CD14-positive monocyte (primary cell): ENCODE measurements around the gene HCAR2. TPM values are rescaled to one million over a fixed set of nuclear protein-coding genes. Genes with fewer than 3 reads are reported as not detected.

Source experiments
- DNase-seq, 3 donors: peaks; one replicate each; pipeline ENCODE4 v3.0.0-alpha.2; 2011 to 2022
- H2AFZ ChIP-seq: 2 replicates; pipeline ENCODE4 v1.6.0; 2012; ENCODE audit warnings: mild to moderate bottlenecking, low read depth, low read length, inconsistent platforms; ENCODE audit not compliant: insufficient read depth, poor library complexity, severe bottlenecking
- H3K27ac ChIP-seq, 2 donors: 1 replicate in 1 of 2; 2 replicates in 1 of 2; pipeline ENCODE4 v1.5.1; 2012 to 2013; ENCODE audit warnings: low read length in 2 of 2, control low read depth in 1 of 2, inconsistent platforms in 1 of 2, low read depth in 1 of 2, mild to moderate bottlenecking in 1 of 2
- H3K27me3 ChIP-seq, 2 donors: one replicate each; pipeline versions ENCODE4 v1.6.0 to v1.6.1; 2011 to 2013; ENCODE audit warnings: low read length in 2 of 2; ENCODE audit not compliant: control insufficient read depth in 2 of 2, insufficient read depth in 2 of 2
- H3K36me3 ChIP-seq, 2 donors: replicated peaks in 1 of 2; 1 replicate in 1 of 2; 2 replicates in 1 of 2; pipeline versions ENCODE4 v1.5.1 to v1.6.1; 2012 to 2013; ENCODE audit warnings: low read length in 2 of 2, control low read depth in 1 of 2, inconsistent platforms in 1 of 2, mild to moderate bottlenecking in 1 of 2; ENCODE audit not compliant: insufficient read depth in 2 of 2, control insufficient read depth in 1 of 2
- H3K4me1 ChIP-seq, 2 donors: 1 replicate in 1 of 2; 2 replicates in 1 of 2; pipeline versions ENCODE4 v1.5.1 to v1.6.1; 2012 to 2013; ENCODE audit warnings: low read length in 2 of 2, control low read depth in 1 of 2, inconsistent platforms in 1 of 2, mild to moderate bottlenecking in 1 of 2, moderate library complexity in 1 of 2; ENCODE audit not compliant: insufficient read depth in 2 of 2, control insufficient read depth in 1 of 2
- H3K4me2 ChIP-seq: replicated peaks from 2 replicates; pipeline ENCODE3; 2012; ENCODE audit warnings: low read length, moderate library complexity, mild to moderate bottlenecking; ENCODE audit not compliant: poor library complexity, severe bottlenecking; ENCODE audit errors: extremely low read depth
- H3K4me3 ChIP-seq, 3 experiments: fragments of 200-600 bp in 1 of 3; sonication (generic) in 1 of 3; replicated peaks in 1 of 3; 1 replicate in 2 of 3; 2 replicates in 1 of 3; pipeline ENCODE4 v1.5.1; 2011 to 2013; ENCODE audit warnings: low read length in 3 of 3, mild to moderate bottlenecking in 3 of 3, control low read depth in 2 of 3, low read depth in 2 of 3, inconsistent platforms in 1 of 3, moderate library complexity in 1 of 3
- H3K79me2 ChIP-seq: 2 replicates; pipeline ENCODE4 v1.6.0; 2012; ENCODE audit warnings: mild to moderate bottlenecking, control low read depth, inconsistent platforms, low read length, moderate library complexity; ENCODE audit not compliant: insufficient read depth
- H3K9ac ChIP-seq: 2 replicates; pipeline ENCODE4 v1.6.0; 2017; ENCODE audit warnings: low read length, mild to moderate bottlenecking; ENCODE audit not compliant: insufficient read depth, poor library complexity, severe bottlenecking
- H3K9me3 ChIP-seq, 2 donors: replicated peaks in 1 of 2; 1 replicate in 1 of 2; 2 replicates in 1 of 2; pipeline versions ENCODE4 v1.5.1 to v1.6.1; 2012 to 2013; ENCODE audit warnings: low read length in 2 of 2, control low read depth in 1 of 2; ENCODE audit not compliant: control insufficient read depth in 1 of 2, insufficient read depth in 1 of 2
- H4K20me1 ChIP-seq: 2 replicates; pipeline ENCODE4 v1.6.0; 2012; ENCODE audit warnings: mild to moderate bottlenecking, low read length, control low read depth, moderate library complexity; ENCODE audit not compliant: insufficient read depth
- H3K27ac Mint-ChIP-seq, 7 donors: one replicate each; pipeline ENCODE4 v1.8.0; 2020; ENCODE audit warnings: mild to moderate bottlenecking in 7 of 7, mixed read lengths in 7 of 7, moderate library complexity in 6 of 7, inconsistent platforms in 2 of 7
- H3K27me3 Mint-ChIP-seq, 3 donors: one replicate each; pipeline ENCODE4 v1.8.0; 2021 to 2022; ENCODE audit warnings: low read depth in 3 of 3, mild to moderate bottlenecking in 3 of 3, mixed read lengths in 3 of 3, moderate library complexity in 3 of 3, inconsistent platforms in 1 of 3
- H3K36me3 Mint-ChIP-seq, 2 donors: one replicate each; pipeline ENCODE4 v1.8.0; 2020; ENCODE audit warnings: mixed read lengths in 2 of 2, inconsistent platforms in 1 of 2, mild to moderate bottlenecking in 1 of 2
- H3K4me1 Mint-ChIP-seq: one replicate; pipeline ENCODE4 v1.8.0; 2020; ENCODE audit warnings: mild to moderate bottlenecking, mixed read lengths
- H3K4me3 Mint-ChIP-seq, 2 donors: one replicate each; pipeline ENCODE4 v1.8.0; 2020; ENCODE audit warnings: mild to moderate bottlenecking in 2 of 2, mixed read lengths in 2 of 2, moderate library complexity in 1 of 2
- H3K9me3 Mint-ChIP-seq, 7 donors: one replicate each; pipeline ENCODE4 v1.8.0; 2020 to 2022; ENCODE audit warnings: mixed read lengths in 7 of 7, mild to moderate bottlenecking in 6 of 7, moderate library complexity in 6 of 7, inconsistent platforms in 2 of 7
- CTCF ChIP-seq: fragments of 200-600 bp; IDR thresholded peaks from one replicate; pipeline ENCODE4 v1.8.0; 2022; ENCODE audit warnings: antibody characterized with exemption, mild to moderate bottlenecking
- WGBS: methylation state at CpG from one replicate; pipeline ENCODE4 v1.1.5; 2013; ENCODE audit warnings: missing lambda C conversion rate; ENCODE audit not compliant: insufficient coverage; 5-methylcytosine and 5-hydroxymethylcytosine counted together
- intact Hi-C, 2 donors: fragments of 100-400 bp; cut with micrococcal nuclease; formaldehyde crosslinking; loops; one replicate each; pipeline versions ENCODE4 v1.15.0 to v1.15.1; 2023
- polyA plus RNA-seq, 3 donors: library from polyadenylated mRNA; depleted of rRNA in 1 of 3; unstranded in 2 of 3; stranded (reverse) in 1 of 3; fragments of 300-500 nt in 2 of 3; fragments of >200 nt in 1 of 3; fragmentation: Illumina TruSeq in 2 of 3; gene quantifications; 1 replicate in 2 of 3; 2 replicates in 1 of 3; pipeline ENCODE4 v1.2.3, GENCODE V29; 2012 to 2021

The HCAR2 gene
- polyA plus RNA-seq, 3 donors = 8.1 to 31.2 (median 13.0) TPM

- Mint-ChIP-seq H3K27ac (no peak overlapping the region), H3K9me3 (peaks cover 0 to 3% (median 0%) of the 10 kb centered on the region in 7 donors), H3K27me3 (peaks cover 2 to 8% (median 4%) of the 10 kb centered on the region in 3 donors), H3K4me1 (peaks cover 3% of the 10 kb centered on the region), H3K4me3 (peak overlapping the region in 1 of 2 donors; percentile 4), H3K36me3 (no peaks in the 10 kb centered on the region)
- Histone ChIP-seq H4K20me1 (no peaks in the 10 kb centered on the region), H3K4me2 (no peak overlapping the region), H3K9ac (no peak overlapping the region), H3K4me1 (no peaks in the 10 kb centered on the region), H3K9me3 (no peaks in the 10 kb centered on the region), H3K79me2 (no peaks in the 10 kb centered on the region), H3K4me3 (no peak overlapping the region), H3K36me3 (no peaks in the 10 kb centered on the region), H3K27ac (no peak overlapping the region), H2AFZ (no peak overlapping the region), H3K27me3 (no peaks in the 10 kb centered on the region)
- DNase-seq = no peak
- WGBS = no CpG with 5 or more reads among the region's 8 CpGs
- intact Hi-C loops = no loop called here
- no peak for TF ChIP-seq CTCF
These were observed 37.8 kb downstream of the HCAR2 start for GRCh38 chr12:122665349-122665748.

GRCh38 chr12:122661938-122662337 lies 41.2 kb downstream of the HCAR2 start:
- H3K4me1 ChIP-seq = peaks cover 9 to 11% of the 10 kb centered on the region in 2 donors
- no peak overlapping the region for H3K9ac ChIP-seq
- H4K20me1 ChIP-seq = no peaks in the 10 kb centered on the region
- H3K27ac ChIP-seq = no peak overlapping the region
- H3K4me1 Mint-ChIP-seq = peaks cover 15% of the 10 kb centered on the region
- H3K4me2 ChIP-seq = no peak overlapping the region
- no peaks in the 10 kb centered on the region for H3K36me3 Mint-ChIP-seq
- H3K79me2 ChIP-seq = no peaks in the 10 kb centered on the region
- H3K27ac Mint-ChIP-seq = no peak overlapping the region
- no peaks in the 10 kb centered on the region for H3K36me3 ChIP-seq
- no peak overlapping the region for H3K4me3 ChIP-seq
- no peak overlapping the region for H2AFZ ChIP-seq
- no peaks in the 10 kb centered on the region for H3K27me3 ChIP-seq
- intact Hi-C loops = no loop called here
- DNase-seq = no peak
- WGBS = no CpG with 5 or more reads among the region's 3 CpGs
- no peaks in the 10 kb centered on the region for H3K9me3 ChIP-seq
- no peak for TF ChIP-seq CTCF
- H3K9me3 Mint-ChIP-seq = peaks cover 0 to 3% (median 0%) of the 10 kb centered on the region in 7 donors
- H3K27me3 Mint-ChIP-seq = peaks cover 2 to 9% (median 5%) of the 10 kb centered on the region in 3 donors
- H3K4me3 Mint-ChIP-seq = no peak overlapping the region
